Ovary (tissue), 9 donors: ENCODE measurements around the gene CTLA4. TPM values are rescaled to one million over a fixed set of nuclear protein-coding genes. Genes with fewer than 3 reads are reported as not detected.

Experiments
- DNase-seq, 5 donors: peaks; one replicate each; pipeline ENCODE4 v3.0.0-alpha.2; 2019 to 2020
- H3K27ac ChIP-seq, 2 donors: fragments of 200-600 bp; one replicate each; pipeline versions ENCODE4 v1.5.1 to v1.8.0; 2019 to 2022
- H3K27me3 ChIP-seq: fragments of 200-600 bp; one replicate; pipeline ENCODE4 v1.8.0; 2022
- H3K36me3 ChIP-seq: fragments of 200-600 bp; sonication (generic); one replicate; pipeline ENCODE4 v1.5.1; 2019
- H3K4me1 ChIP-seq: one replicate; pipeline ENCODE4 v1.8.1; 2013; ENCODE audit warnings: mild to moderate bottlenecking, moderate library complexity; ENCODE audit not compliant: insufficient read depth
- H3K4me3 ChIP-seq: fragments of 200-600 bp; sonication (generic); one replicate; pipeline ENCODE4 v1.5.1; 2017
- H3K9me3 ChIP-seq, 2 donors: fragments of 200-600 bp in 1 of 2; sonication (generic) in 1 of 2; one replicate each; pipeline versions ENCODE4 v1.5.1 to v1.8.1; 2013 to 2019; ENCODE audit warnings: mild to moderate bottlenecking in 1 of 2, moderate library complexity in 1 of 2
- CTCF ChIP-seq, 3 donors: fragments of 450-650 bp in 2 of 3; fragments of 200-600 bp in 1 of 3; IDR thresholded peaks; one replicate each; pipeline versions ENCODE4 v1.5.1 to v1.8.0; 2016 to 2022; ENCODE audit warnings: antibody characterized with exemption in 3 of 3, mild to moderate bottlenecking in 1 of 3
- EP300 ChIP-seq: sonication (generic); formaldehyde crosslinking; IDR thresholded peaks from one replicate; pipeline ENCODE4 v1.6.1; 2017; ENCODE audit warnings: antibody characterized with exemption
- POLR2A ChIP-seq: fragments of 450-650 bp; IDR thresholded peaks from one replicate; pipeline ENCODE4 v1.6.1; 2017; ENCODE audit warnings: antibody characterized with exemption, mild to moderate bottlenecking, moderate library complexity
- WGBS, 3 donors: extraction: QIAGEN DNeasy Blood & Tissue Kit in 1 of 3; methylation state at CpG; one replicate each; pipeline versions ENCODE4 v1.1.5 to v1.1.7; 2013 to 2017; 5-methylcytosine and 5-hydroxymethylcytosine counted together
- intact Hi-C, 4 donors: fragments of 100-400 bp; cut with DNase I; formaldehyde crosslinking; loops; one replicate each; pipeline versions ENCODE4 v1.11.0 to v1.15.1; 2022 to 2023
- polyA plus RNA-seq, 2 donors: library from polyadenylated mRNA; stranded (reverse); fragments of 200-250 nt in 1 of 2; fragments of 350-450 nt in 1 of 2; fragmentation: Illumina TruSeq in 1 of 2; extraction: RNeasy Lipid Tissue Mini Kit (QIAGEN cat#74804) in 1 of 2; gene quantifications; one replicate each; pipeline ENCODE4 v1.2.3, GENCODE V29; 2013 to 2014
- total RNA-seq, 7 donors: library from RNA; depleted of rRNA in 2 of 7; stranded (reverse); fragments of >200 nt in 2 of 7; fragmentation: NEBNext Ultra II Directional in 3 of 7; extraction: Animal tissue kit (Norgen Biotek cat#: 25700) in 3 of 7; gene quantifications; one replicate each; pipeline versions ENCODE4 v1.1.0 to v1.2.4, GENCODE V29; 2016 to 2023
- donor health status: DM: no; HTN: no; CAD: no; lungs with moderate emphysema.
- donor health status: DM: no; HTN: no; CAD: no.
- donor health status: Bipolar disorder and iron deficiency.
- donor health status: DM: yes; HTN: yes; CAD: no.
- donor health status: DM: no; HTN: no; CAD: no.
- donor health status: DM: yes; HTN: yes; CAD: no.

The CTLA4 gene
- total and polyA plus RNA-seq, 9 donors, result 0.04 to 0.51 (median 0.17) TPM; not detected in 6

DNA sequence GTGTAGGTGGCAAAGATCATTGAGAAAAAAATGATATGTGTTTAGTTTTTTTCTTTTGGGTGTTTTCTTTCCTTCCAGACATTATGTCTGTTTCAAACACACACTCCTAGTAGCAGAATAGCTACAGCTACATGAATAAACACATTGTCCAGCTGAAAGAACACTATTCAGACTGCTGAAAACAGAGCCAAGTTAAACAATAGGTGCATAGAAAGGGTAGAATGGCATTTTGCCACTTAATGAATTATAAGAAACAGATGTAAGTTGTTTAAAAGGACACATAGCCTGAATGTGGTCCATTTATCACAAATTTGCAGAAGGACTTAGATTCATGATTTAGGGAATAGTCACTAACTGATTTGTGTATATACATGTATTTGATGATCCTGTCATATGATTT is 20.1 kb downstream of the CTLA4 start:
- H3K4me3 ChIP-seq, result no peak overlapping the region
- intact Hi-C loops, result no loop called here
- no peaks in the 10 kb centered on the region for H3K9me3 ChIP-seq
- H3K4me1 ChIP-seq, result no peaks in the 10 kb centered on the region
- DNase-seq, result no peak
- no peaks in the 10 kb centered on the region for H3K27me3 ChIP-seq
- no peak overlapping the region for H3K27ac ChIP-seq
- no peaks in the 10 kb centered on the region for H3K36me3 ChIP-seq
- TF ChIP-seq POLR2A (no peak), CTCF (IDR thresholded peaks at IDR 0.05) (no peak), EP300 (no peak)

- 85 to 91% (median 89%) methylated on average over 1 of the region's 1 CpG for WGBS, 3 donors
- Histone ChIP-seq H3K36me3 (no peaks in the 10 kb centered on the region), H3K4me1 (no peaks in the 10 kb centered on the region), H3K9me3 (no peaks in the 10 kb centered on the region), H3K27me3 (no peaks in the 10 kb centered on the region), H3K4me3 (no peak overlapping the region), H3K27ac (no peak overlapping the region)
- intact Hi-C loops, result no loop called here
- DNase-seq, result no peak
- no peak for TF ChIP-seq CTCF (IDR thresholded peaks at IDR 0.05)
- no peak for TF ChIP-seq EP300
Observed at GRCh38 chr2:203889542-203889941, 22.0 kb downstream of the CTLA4 start.

- intact Hi-C loops, result no loop called here
- Histone ChIP-seq H3K27me3 (no peaks in the 10 kb centered on the region), H3K36me3 (no peaks in the 10 kb centered on the region), H3K27ac (no peak overlapping the region), H3K9me3 (no peaks in the 10 kb centered on the region), H3K4me3 (no peak overlapping the region), H3K4me1 (no peaks in the 10 kb centered on the region)
- DNase-seq, result no peak
- TF ChIP-seq POLR2A (no peak), EP300 (no peak), CTCF (IDR thresholded peaks at IDR 0.05) (no peak)
- 85 to 98% (median 86%) methylated on average over 1 of the region's 1 CpG for WGBS, 3 donors
Observed at GRCh38 chr2:203889944-203890343, 22.4 kb downstream of the CTLA4 start.

DNA sequence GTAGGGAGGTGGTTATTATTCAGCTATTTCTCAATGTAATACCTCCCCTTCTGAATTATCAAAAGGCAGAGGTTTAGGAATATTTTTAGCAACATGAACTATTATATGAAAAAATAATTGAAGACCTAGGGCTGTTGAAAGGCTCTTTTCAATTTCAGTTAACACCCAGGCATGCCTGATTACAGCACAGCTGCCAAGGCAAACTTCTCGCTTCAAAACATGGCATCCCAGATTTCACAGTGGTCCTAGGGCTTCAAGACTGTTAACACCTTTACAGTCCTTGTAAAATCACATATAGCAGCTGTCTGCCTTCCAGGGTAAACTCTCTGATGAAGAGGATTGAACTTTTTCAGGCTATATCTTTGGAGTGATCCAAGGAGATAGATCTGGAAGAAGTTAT is 23.2 kb downstream of the CTLA4 start:
- no peak for TF ChIP-seq EP300
- TF ChIP-seq CTCF (IDR thresholded peaks at IDR 0.05), result no peak
- TF ChIP-seq POLR2A, result no peak
- no peak for DNase-seq
- Histone ChIP-seq H3K4me3 (no peak overlapping the region), H3K4me1 (no peaks in the 10 kb centered on the region), H3K27ac (no peak overlapping the region), H3K9me3 (no peaks in the 10 kb centered on the region), H3K36me3 (no peaks in the 10 kb centered on the region), H3K27me3 (no peaks in the 10 kb centered on the region)
- intact Hi-C loops, result no loop called here
- WGBS, 3 donors, result 87 to 92% (median 92%) methylated on average over 1 of the region's 1 CpG

GRCh38 chr2:203891474-203891873 is 23.9 kb downstream of the CTLA4 start:
- intact Hi-C loops, result no loop called here
- TF ChIP-seq EP300, result no peak
- no peak for TF ChIP-seq CTCF (IDR thresholded peaks at IDR 0.05)
- no peak for TF ChIP-seq POLR2A
- DNase-seq, result no peak
- H3K4me3 ChIP-seq, result no peak overlapping the region
- WGBS, 3 donors, result 93 to 98% (median 97%) methylated on average over 2 of the region's 2 CpGs
- no peak overlapping the region for H3K27ac ChIP-seq
- H3K36me3 ChIP-seq, result no peaks in the 10 kb centered on the region
- no peaks in the 10 kb centered on the region for H3K27me3 ChIP-seq
- H3K4me1 ChIP-seq, result no peaks in the 10 kb centered on the region
- no peaks in the 10 kb centered on the region for H3K9me3 ChIP-seq
